Gastroesophageal sphincter (tissue), 4 donors: ENCODE data around the gene WNK2. TPM values are rescaled to one million over a fixed set of nuclear protein-coding genes. Genes with fewer than 3 reads are reported as not detected.

Experiments used
- ATAC-seq: fragments of 150-250 bp; one replicate; pipeline ENCODE4 v1.9.1; 2016; ENCODE audit warnings: mild to moderate bottlenecking, moderate library complexity
- H3K27ac ChIP-seq, 4 donors: fragments of 200-600 bp; sonication (generic) in 3 of 4; 1 replicate in 3 of 4; 2 replicates in 1 of 4; pipeline ENCODE4 v1.5.1; 2016 to 2019
- H3K27me3 ChIP-seq: fragments of 200-600 bp; sonication (generic); one replicate; pipeline ENCODE4 v1.5.1; 2019
- H3K36me3 ChIP-seq, 2 donors: fragments of 200-600 bp; sonication (generic); one replicate each; pipeline ENCODE4 v1.5.1; 2019; ENCODE audit warnings: control low read depth in 1 of 2
- H3K4me1 ChIP-seq, 3 donors: fragments of 200-600 bp; sonication (generic); 1 replicate in 2 of 3; 2 replicates in 1 of 3; pipeline ENCODE4 v1.5.1; 2016 to 2019; ENCODE audit warnings: control low read depth in 2 of 3
- H3K4me3 ChIP-seq, 2 donors: fragments of 200-600 bp; sonication (generic); one replicate each; pipeline ENCODE4 v1.5.1; 2019; ENCODE audit warnings: mild to moderate bottlenecking in 1 of 2, moderate library complexity in 1 of 2
- H3K9me3 ChIP-seq, 3 donors: fragments of 200-600 bp; sonication (generic); one replicate each; pipeline ENCODE4 v1.5.1; 2017 to 2019; ENCODE audit warnings: control low read depth in 2 of 3
- EP300 ChIP-seq: sonication (generic); formaldehyde crosslinking; IDR thresholded peaks from one replicate; pipeline ENCODE4 v1.6.1; 2017; ENCODE audit warnings: antibody characterized with exemption, mild to moderate bottlenecking
- POLR2A ChIP-seq, 2 donors: fragments of 450-650 bp; IDR thresholded peaks; one replicate each; pipeline ENCODE4 v1.6.1; 2017; ENCODE audit warnings: antibody characterized with exemption in 2 of 2, mild to moderate bottlenecking in 2 of 2, moderate library complexity in 1 of 2
- POLR2AphosphoS5 ChIP-seq: sonication (generic); formaldehyde crosslinking; IDR thresholded peaks from one replicate; pipeline ENCODE4 v1.6.1; 2017; ENCODE audit warnings: antibody characterized with exemption
- WGBS, 2 donors: methylation state at CpG; one replicate each; pipeline ENCODE4 v1.1.5; 2018; ENCODE audit warnings: low coverage in 1 of 2; 5-methylcytosine and 5-hydroxymethylcytosine counted together
- total RNA-seq, 4 donors: library from RNA; depleted of rRNA; stranded (reverse); fragments of >200 nt; gene quantifications; one replicate each; pipeline ENCODE4 v1.1.0, GENCODE V29; 2016
- TF ChIP-seq, protein P1 (sequence below), 4 experiments: fragments of 200-600 bp in 2 of 4; fragments of 450-650 bp in 2 of 4; sonication (generic) in 1 of 4; IDR thresholded peaks; one replicate each; pipeline ENCODE4 v1.5.1; 2017 to 2019; ENCODE audit warnings: antibody characterized with exemption in 4 of 4, mild to moderate bottlenecking in 2 of 4, moderate library complexity in 2 of 4

The WNK2 gene
- total RNA-seq, 4 donors from 2014 or later: 26.8 to 104 (median 48.6) TPM

DNA sequence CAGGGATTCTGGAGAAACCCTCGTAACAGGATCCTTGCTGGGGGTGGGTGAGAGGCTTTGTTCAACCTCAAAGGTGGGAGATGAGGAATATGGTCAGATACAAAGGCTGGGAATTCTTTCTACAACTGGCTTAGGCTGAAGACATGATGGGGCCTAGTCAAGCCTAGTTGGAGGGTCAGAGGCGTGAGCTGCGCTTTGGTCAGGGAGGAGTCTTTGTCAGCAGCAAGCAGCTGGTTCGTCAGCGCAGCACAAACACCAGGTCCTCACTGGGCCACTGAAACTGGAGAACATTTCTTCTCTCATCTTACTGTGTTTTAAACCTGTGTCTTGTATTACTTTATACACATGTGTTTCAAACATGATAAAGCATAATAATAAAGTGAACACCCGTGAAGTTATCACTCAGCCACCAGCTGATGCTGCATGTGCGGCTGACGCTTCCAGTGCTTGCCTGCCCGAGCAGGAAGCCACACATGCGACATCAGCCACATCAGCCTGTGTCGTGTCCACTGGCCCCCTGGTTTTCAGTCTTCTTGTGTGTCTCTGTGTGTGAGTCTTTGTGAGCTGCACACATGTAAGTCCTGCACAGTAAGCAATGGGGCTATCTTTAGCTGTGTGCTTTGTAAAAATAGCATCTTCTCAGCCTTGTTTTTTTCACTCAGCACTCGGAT lies 81.5 kb downstream of the WNK2 start:
- no peaks in the 10 kb centered on the region for H3K27me3 ChIP-seq
- WGBS, 2 donors: 68 to 81% methylated on average over 12 of the region's 12 CpGs
- no peak overlapping the region for H3K4me3 ChIP-seq
- no peaks in the 10 kb centered on the region for H3K4me1 ChIP-seq
- TF ChIP-seq, protein P1, sequence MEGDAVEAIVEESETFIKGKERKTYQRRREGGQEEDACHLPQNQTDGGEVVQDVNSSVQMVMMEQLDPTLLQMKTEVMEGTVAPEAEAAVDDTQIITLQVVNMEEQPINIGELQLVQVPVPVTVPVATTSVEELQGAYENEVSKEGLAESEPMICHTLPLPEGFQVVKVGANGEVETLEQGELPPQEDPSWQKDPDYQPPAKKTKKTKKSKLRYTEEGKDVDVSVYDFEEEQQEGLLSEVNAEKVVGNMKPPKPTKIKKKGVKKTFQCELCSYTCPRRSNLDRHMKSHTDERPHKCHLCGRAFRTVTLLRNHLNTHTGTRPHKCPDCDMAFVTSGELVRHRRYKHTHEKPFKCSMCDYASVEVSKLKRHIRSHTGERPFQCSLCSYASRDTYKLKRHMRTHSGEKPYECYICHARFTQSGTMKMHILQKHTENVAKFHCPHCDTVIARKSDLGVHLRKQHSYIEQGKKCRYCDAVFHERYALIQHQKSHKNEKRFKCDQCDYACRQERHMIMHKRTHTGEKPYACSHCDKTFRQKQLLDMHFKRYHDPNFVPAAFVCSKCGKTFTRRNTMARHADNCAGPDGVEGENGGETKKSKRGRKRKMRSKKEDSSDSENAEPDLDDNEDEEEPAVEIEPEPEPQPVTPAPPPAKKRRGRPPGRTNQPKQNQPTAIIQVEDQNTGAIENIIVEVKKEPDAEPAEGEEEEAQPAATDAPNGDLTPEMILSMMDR (IDR thresholded peaks at IDR 0.05): no peak
- no peak for TF ChIP-seq POLR2A (IDR thresholded peaks at IDR 0.05)
- TF ChIP-seq EP300: no peak
- TF ChIP-seq POLR2AphosphoS5: no peak
- peaks cover 0 to 86% of the 10 kb centered on the region in 2 donors for H3K36me3 ChIP-seq
- no peak overlapping the region for H3K27ac ChIP-seq
- no peak for ATAC-seq
- H3K9me3 ChIP-seq: no peaks in the 10 kb centered on the region

DNA sequence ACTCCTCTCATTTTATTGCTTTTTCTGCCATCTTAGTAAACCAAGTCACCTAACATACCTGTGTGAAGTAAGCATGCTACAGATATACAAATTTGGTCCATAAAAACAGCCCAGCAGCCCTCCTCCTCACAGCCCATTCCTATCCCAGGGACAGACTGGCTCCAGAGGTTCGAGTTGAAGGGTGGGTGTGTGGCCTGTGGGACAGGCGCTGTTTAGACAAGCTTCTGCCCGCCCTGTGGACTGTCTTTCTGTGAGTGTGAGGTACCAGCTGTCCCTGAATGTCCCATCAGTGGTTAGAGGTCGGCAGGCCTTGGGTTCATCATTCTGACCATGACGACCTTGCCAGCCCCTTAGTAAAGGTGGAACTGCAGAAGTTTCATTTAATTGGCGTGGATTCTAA lies 82.0 kb downstream of the WNK2 start:
- H3K27ac ChIP-seq: no peak overlapping the region
- no peaks in the 10 kb centered on the region for H3K27me3 ChIP-seq
- H3K9me3 ChIP-seq: no peaks in the 10 kb centered on the region
- no peak overlapping the region for H3K4me3 ChIP-seq
- peaks cover 0 to 90% of the 10 kb centered on the region in 2 donors for H3K36me3 ChIP-seq
- no peaks in the 10 kb centered on the region for H3K4me1 ChIP-seq
- ATAC-seq: no peak
- TF ChIP-seq, protein P1 (IDR thresholded peaks at IDR 0.05): no peak
- TF ChIP-seq POLR2A (IDR thresholded peaks at IDR 0.05): no peak
- no peak for TF ChIP-seq EP300
- 71 to 88% methylated on average over 3 of the region's 6 CpGs for WGBS, 2 donors

DNA sequence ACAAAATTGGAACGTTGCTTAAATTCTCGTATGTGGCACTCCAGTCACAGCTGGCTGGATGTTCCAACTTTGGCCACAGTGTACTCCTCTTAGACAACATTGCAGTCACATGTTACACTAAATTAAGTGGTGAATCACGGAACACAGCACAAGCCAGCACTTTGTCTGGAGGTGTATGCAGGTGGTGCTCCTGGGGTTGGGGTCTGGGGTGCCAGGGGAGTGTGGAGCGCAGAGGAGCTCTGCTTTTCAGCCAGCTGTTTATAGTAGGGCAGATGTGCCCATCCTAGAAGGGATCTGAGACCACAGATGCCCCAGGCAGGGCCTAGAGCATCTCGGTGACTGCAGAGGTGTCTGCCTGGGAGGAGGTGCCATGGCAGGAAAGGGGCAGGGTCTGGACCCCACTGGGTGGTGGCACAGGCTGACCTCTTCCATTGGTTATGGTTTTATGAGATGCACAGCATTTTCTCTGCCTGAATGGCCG lies 82.6 kb downstream of the WNK2 start:
- TF ChIP-seq EP300 (no peak), POLR2A (IDR thresholded peaks at IDR 0.05) (no peak), POLR2AphosphoS5 (no peak)
- Histone ChIP-seq H3K27me3 (no peaks in the 10 kb centered on the region), H3K36me3 (peaks cover 0 to 91% of the 10 kb centered on the region in 2 donors), H3K4me3 (no peak overlapping the region), H3K9me3 (no peaks in the 10 kb centered on the region), H3K27ac (no peak overlapping the region), H3K4me1 (no peaks in the 10 kb centered on the region)
- 59% methylated on average over 3 of the region's 6 CpGs; no CpG with 5 or more reads in 1 of the 2 donors for WGBS, 2 donors
- ATAC-seq: no peak

DNA sequence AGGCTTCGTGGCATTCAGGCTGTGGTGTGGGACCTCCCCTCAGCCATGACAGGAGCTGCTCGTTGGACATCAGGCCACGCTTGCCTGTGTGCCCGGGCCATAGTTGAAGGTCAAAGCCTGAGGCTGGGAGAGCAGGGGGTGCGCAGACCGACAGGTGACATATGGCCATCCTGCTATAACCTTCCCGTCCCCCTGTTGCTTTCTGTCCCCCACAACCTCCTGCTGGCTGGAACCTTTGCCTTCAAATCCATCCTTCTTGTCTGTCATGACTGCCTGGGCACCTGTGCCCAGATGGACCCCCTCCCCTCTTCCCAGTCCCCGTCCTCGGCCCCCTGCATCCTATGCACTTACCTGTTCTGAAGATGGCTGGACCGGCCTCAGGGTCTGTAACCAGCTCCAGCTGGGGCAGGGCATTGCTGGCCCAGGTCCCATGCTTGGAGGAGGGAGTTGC lies 83.2 kb downstream of the WNK2 start:
- no peak for ATAC-seq
- H3K4me3 ChIP-seq: no peak overlapping the region
- TF ChIP-seq, protein P1 (IDR thresholded peaks at IDR 0.05): no peak
- TF ChIP-seq POLR2AphosphoS5: no peak
- no peak for TF ChIP-seq EP300
- no peak for TF ChIP-seq POLR2A (IDR thresholded peaks at IDR 0.05)
- H3K36me3 ChIP-seq: peaks cover 0 to 87% of the 10 kb centered on the region in 2 donors
- no peaks in the 10 kb centered on the region for H3K27me3 ChIP-seq
- no peaks in the 10 kb centered on the region for H3K4me1 ChIP-seq
- no peaks in the 10 kb centered on the region for H3K9me3 ChIP-seq
- 92% methylated on average over 2 of the region's 10 CpGs; no CpG with 5 or more reads in 1 of the 2 donors for WGBS, 2 donors
- no peak overlapping the region for H3K27ac ChIP-seq

DNA sequence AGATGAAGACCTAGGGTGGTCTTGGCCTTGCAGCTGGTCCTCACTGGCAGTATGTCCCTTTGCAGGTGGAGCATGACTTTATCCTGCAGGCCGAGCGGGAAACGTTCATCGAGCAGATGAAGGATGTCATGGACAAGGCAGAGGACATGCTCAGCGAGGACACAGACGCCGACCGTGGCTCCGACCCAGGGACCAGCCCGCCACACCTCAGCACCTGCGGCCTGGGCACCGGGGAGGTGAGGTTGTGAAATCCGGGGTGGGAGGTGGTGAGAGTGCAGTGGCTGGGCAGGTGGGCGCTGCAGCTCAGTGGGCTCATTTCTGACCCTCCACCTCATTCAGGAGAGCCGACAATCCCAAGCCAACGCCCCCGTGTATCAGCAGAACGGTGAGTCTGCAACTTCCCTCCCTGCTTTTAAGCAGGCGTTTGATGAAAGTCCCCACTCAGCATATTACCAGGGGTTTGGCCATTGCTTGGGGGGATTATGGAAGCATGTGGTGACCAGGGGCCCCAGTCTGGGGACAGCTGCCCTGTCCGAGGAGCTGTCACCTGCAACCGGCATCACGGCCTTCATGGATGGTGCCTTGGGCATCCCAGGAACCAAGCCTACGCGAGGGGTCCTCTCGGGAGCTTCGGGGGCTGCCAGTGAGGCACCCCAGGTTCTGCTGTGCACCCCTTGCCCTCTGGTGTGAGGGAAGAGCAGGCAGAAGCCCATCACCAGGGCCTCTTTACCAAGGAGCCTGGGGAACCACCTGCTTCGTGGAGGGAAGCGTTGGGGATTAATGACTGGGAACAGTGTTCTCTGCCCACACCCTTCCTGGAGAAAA lies 84.0 kb downstream of the WNK2 start:
- no peak overlapping the region for H3K4me3 ChIP-seq
- TF ChIP-seq EP300 (no peak), POLR2AphosphoS5 (no peak), POLR2A (IDR thresholded peaks at IDR 0.05) (no peak)
- TF ChIP-seq, protein P1 (IDR thresholded peaks at IDR 0.05): no peak
- no peaks in the 10 kb centered on the region for H3K4me1 ChIP-seq
- no peaks in the 10 kb centered on the region for H3K9me3 ChIP-seq
- H3K27ac ChIP-seq: no peak overlapping the region
- no peaks in the 10 kb centered on the region for H3K27me3 ChIP-seq
- ATAC-seq: no peak
- H3K36me3 ChIP-seq: peaks cover 0 to 79% of the 10 kb centered on the region in 2 donors
- WGBS, 2 donors: 86 to 88% methylated on average over 3 to 5 of the region's 28 CpGs
